ENCODE results near the gene COL24A1. TPM values are rescaled to one million over a fixed set of nuclear protein-coding genes. Genes with fewer than 3 reads are reported as not detected.

The COL24A1 gene
- total and polyA plus RNA-seq, 10 donors, result 0.06 to 1.1 (median 0.55) TPM

DNA sequence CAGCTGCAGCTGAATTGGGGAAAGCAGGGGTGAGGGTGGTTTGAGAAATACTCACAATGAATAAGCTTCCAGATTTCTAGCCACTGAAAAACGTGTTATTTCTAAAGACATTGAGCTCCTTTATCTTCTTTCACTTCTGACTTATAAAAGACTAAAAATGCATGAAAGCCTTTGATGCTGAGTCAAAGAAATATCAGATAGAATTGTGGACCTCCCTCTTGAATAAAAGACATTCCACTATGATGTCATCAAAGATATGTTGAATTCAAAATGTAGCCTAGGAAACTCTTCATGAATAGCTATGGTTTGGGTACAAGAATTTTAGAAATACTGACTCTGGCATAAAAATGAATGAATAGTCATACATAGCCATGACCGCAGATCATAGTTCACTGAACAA, 44.7 kb upstream of the COL24A1 start:
- Histone ChIP-seq H3K4me3 (no peak overlapping the region), H3K36me3 (no peaks in the 10 kb centered on the region), H3K27me3 (replicated peaks in 1 of 7) (no peaks in the 10 kb centered on the region), H3K27ac (no peak overlapping the region), H3K4me1 (no peaks in the 10 kb centered on the region), H3K9me3 (no peaks in the 10 kb centered on the region)
- no peak for DNase-seq
- intact Hi-C loops (cut with DNase I; ENCODE audit: low total_unique reads), result no loop called here
- 58 to 74% (median 71%) methylated on average over 2 of the region's 2 CpGs for WGBS, 5 donors
- TF ChIP-seq, protein P1, sequence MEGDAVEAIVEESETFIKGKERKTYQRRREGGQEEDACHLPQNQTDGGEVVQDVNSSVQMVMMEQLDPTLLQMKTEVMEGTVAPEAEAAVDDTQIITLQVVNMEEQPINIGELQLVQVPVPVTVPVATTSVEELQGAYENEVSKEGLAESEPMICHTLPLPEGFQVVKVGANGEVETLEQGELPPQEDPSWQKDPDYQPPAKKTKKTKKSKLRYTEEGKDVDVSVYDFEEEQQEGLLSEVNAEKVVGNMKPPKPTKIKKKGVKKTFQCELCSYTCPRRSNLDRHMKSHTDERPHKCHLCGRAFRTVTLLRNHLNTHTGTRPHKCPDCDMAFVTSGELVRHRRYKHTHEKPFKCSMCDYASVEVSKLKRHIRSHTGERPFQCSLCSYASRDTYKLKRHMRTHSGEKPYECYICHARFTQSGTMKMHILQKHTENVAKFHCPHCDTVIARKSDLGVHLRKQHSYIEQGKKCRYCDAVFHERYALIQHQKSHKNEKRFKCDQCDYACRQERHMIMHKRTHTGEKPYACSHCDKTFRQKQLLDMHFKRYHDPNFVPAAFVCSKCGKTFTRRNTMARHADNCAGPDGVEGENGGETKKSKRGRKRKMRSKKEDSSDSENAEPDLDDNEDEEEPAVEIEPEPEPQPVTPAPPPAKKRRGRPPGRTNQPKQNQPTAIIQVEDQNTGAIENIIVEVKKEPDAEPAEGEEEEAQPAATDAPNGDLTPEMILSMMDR (IDR thresholded peaks at IDR 0.05 in 8 of 11, conservative IDR thresholded peaks at IDR 0.05 in 3 of 11), result no peak
- TF ChIP-seq POLR2A (IDR thresholded peaks at IDR 0.05), result no peak
- no peak for TF ChIP-seq POLR2AphosphoS5 (IDR thresholded peaks at IDR 0.05)

DNA sequence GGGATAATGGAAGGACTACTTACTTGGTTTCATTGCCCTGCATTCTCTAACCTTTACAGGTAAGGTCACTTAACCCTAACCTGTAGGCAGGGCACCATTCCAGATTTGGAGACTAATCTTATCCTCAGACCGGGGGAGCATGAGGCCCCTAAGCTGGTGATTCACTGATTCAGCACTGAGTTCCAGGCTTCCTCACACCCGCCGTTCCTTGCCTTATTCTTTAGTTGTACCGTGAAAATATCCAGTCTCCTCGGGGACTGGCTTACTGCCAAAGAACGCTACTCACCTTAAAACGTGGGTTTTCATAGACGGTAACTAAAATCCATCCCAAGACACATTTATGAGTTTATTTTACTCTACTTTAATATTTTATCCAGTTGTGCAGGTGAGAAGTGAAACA, 44.3 kb upstream of the COL24A1 start:
- TF ChIP-seq POLR2A (IDR thresholded peaks at IDR 0.05) (no peak), POLR2AphosphoS5 (IDR thresholded peaks at IDR 0.05) (no peak)
- TF ChIP-seq, protein P1 (IDR thresholded peaks at IDR 0.05 in 8 of 11, conservative IDR thresholded peaks at IDR 0.05 in 3 of 11), result no peak
- 75 to 93% (median 88%) methylated on average over 8 of the region's 8 CpGs for whole genome bisulfite sequencing, 5 donors
- H3K27me3 ChIP-seq (replicated peaks in 1 of 7), result no peaks in the 10 kb centered on the region
- no peaks in the 10 kb centered on the region for H3K4me1 ChIP-seq
- no peaks in the 10 kb centered on the region for H3K36me3 ChIP-seq
- H3K9me3 ChIP-seq, result no peaks in the 10 kb centered on the region
- no peak overlapping the region for H3K4me3 ChIP-seq
- intact Hi-C loops (cut with DNase I; ENCODE audit: low total_unique reads), result no loop called here
- no peak overlapping the region for H3K27ac ChIP-seq
- no peak for DNase-seq

DNA sequence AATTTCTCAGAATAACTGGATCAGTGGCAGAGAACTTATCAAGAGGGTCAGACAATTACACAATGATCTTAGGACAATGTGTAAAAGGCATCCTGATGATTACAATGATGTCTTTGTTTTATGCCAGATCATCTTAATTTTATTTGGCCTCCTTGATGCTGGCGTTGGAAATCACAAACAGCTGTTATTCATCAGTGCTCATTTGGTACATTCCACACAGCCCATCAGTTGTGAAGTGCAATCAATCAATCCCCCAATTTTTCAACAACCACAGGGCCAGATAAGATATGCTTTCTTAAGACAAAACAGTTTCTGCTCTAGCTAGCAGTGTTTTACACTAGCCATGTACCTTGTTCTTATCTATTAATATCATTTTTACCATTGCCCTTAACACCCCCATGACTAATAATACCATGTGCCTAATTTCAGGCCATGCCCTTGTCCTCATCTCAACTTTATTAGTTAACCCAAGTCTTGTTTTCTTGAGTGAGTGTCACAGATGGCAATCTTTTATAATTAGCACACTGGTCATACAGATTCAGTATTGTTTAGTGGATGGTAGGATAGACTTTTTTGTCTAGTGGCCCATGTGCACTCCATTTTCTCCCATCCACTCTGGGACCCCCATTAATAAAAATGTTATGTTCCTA, 40.8 kb upstream of the COL24A1 start:
- Histone ChIP-seq H3K9me3 (no peaks in the 10 kb centered on the region), H3K27ac (no peak overlapping the region), H3K4me1 (no peaks in the 10 kb centered on the region), H3K4me3 (no peak overlapping the region), H3K36me3 (no peaks in the 10 kb centered on the region), H3K27me3 (replicated peaks in 1 of 7) (no peaks in the 10 kb centered on the region)
- WGBS, 5 donors, result 50 to 74% (median 70%) methylated on average over 1 of the region's 1 CpG
- intact Hi-C loops (cut with DNase I; ENCODE audit: low total_unique reads), result no loop called here
- no peak for DNase-seq
- TF ChIP-seq POLR2AphosphoS5 (IDR thresholded peaks at IDR 0.05) (no peak), POLR2A (IDR thresholded peaks at IDR 0.05) (no peak)
- TF ChIP-seq, protein P1 (IDR thresholded peaks at IDR 0.05 in 8 of 11, conservative IDR thresholded peaks at IDR 0.05 in 3 of 11), result no peak

DNA sequence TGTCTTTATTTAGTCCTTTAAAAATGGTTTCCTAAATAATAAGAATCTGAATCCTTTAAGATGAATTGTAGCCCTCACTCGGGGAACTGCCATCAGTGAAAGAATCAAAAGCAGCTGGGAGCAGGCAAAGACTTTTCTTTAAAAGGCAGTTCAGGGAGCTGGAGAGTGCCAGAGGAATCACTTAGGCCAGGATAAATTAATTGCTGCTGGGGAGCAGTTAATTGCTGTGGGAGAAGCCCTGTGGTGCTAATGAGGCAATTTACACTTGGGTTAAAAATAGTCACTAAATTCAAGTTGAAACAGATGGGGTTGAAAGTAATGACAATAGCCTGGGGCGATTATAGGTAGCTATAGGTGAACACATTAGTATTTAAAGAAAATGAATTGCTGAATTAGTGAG, 38.7 kb upstream of the COL24A1 start:
- Histone ChIP-seq H3K27me3 (replicated peaks in 1 of 7) (no peaks in the 10 kb centered on the region), H3K4me3 (no peak overlapping the region)
- WGBS, 5 donors, result 69 to 81% (median 79%) methylated on average over 2 of the region's 2 CpGs

More for the DNA sequence above, 38.7 kb upstream of the COL24A1 start:
- Histone ChIP-seq H3K9me3 (no peaks in the 10 kb centered on the region), H3K4me1 (no peaks in the 10 kb centered on the region), H3K36me3 (no peaks in the 10 kb centered on the region), H3K27ac (no peak overlapping the region)
- no peak for DNase-seq
- TF ChIP-seq, protein P1 (IDR thresholded peaks at IDR 0.05 in 8 of 11, conservative IDR thresholded peaks at IDR 0.05 in 3 of 11), result no peak
- TF ChIP-seq POLR2AphosphoS5 (IDR thresholded peaks at IDR 0.05), result no peak
- TF ChIP-seq POLR2A (IDR thresholded peaks at IDR 0.05), result no peak
- intact Hi-C loops (cut with DNase I; ENCODE audit: low total_unique reads), result no loop called here
